HG02970 (cell line): Measurements from ENCODE around the gene KISS1R.

ENCODE experiments used
- ATAC-seq: cut with Tn5 transposase; IDR thresholded peaks from one replicate; pipeline ENCODE4 v1.9.1; 2021; ENCODE audit warnings: mild to moderate bottlenecking, moderate library complexity, moderate number of reproducible peaks; ENCODE audit not compliant: unreplicated experiment, low FRiP score

KISS1R gene

DNA sequence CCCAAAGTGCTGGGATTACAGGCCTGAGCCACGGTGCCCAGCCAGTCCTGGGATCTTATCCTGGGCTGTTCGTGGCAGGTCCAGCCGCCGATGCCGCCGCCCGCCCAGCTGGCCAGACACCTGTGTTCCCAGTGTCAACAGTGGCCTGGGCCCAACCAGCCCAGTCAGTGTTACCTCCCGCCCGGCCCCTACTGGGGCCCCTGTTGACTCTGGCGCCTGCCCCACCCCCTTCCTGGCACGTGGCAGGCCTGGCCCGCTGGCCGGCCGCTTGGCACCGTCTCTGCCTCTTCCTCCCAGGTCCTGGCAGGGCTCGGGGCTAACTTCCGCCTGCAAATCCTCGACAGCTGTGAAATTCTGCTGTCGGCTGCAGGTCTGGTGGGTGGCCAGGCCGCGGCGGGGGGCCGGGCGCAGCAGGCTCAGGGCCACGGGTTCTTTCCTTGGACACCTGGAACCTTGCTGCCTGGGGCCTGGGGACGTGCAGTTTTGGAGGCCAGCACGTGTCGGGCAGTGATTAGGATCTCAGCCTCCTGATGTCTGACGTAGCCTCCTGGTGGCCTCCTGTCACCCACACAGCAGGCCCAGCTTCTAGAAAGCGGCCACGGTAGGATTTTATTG lies 17.8 kb downstream of the KISS1R start:
- ATAC-seq: no peak

DNA sequence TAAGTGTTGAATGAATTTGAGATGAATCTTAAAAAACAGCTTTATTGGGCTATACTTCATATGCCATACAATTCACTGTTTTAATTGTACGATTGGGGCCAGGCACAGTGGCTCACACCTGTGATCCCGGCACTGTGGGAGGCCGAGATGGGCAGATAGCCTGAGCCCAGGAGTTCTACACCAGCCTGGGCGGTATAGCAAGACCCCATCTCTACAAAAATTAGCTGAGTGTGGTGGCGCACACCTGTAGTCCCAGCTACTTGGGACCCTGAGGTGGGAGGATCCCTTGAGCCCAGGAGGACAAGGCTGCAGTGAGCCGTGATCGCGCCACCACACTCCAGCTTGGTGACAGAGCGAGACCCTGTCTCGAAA lies 19.0 kb downstream of the KISS1R start:
- no peak for ATAC-seq

GRCh38 chr19:937259-937694 lies 20.1 kb downstream of the KISS1R start:
- ATAC-seq: no peak

- no peak for ATAC-seq
Measured at GRCh38 chr19:938233-938923, 21.2 kb downstream of the KISS1R start.

- ATAC-seq: no peak
Measured at GRCh38 chr19:939439-939838, 22.3 kb downstream of the KISS1R start.

GRCh38 chr19:939922-940321 lies 22.8 kb downstream of the KISS1R start:
- ATAC-seq: no peak

DNA sequence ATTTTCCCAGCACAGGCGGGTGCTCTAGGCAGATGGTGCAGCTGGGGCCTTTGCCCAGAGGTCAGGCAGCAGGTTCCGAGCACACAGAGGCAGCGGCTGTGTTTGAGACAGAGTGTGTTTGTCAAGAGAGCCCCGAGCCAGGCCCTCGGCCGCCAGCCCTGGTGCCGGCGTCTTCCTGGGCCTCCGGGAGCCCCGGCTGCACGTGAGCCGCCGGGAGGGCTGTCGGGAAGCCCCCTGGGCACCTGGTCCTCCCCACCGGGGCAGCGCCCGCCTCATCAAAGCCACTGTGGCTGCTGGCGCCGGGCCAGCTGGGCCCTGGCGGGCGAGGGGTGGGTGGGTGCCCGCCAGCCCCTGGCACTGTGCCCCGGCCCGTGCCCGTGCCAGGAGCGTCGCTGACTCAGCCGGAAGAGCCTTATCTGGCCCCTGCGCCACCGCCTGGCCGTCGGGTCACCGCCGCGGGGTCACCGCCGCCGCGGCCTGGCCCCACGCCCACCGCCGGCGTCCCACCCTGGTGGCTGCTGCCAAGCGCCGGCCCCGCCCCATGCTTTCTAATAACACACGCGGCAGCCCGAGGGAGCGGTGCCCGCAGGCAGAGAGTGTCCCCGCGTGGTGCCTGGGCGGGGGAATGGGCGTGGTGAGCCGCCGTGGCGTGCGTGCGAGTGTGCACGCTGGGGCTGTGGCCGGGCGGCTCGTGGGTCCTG lies 23.6 kb downstream of the KISS1R start:
- ATAC-seq: no peak

DNA sequence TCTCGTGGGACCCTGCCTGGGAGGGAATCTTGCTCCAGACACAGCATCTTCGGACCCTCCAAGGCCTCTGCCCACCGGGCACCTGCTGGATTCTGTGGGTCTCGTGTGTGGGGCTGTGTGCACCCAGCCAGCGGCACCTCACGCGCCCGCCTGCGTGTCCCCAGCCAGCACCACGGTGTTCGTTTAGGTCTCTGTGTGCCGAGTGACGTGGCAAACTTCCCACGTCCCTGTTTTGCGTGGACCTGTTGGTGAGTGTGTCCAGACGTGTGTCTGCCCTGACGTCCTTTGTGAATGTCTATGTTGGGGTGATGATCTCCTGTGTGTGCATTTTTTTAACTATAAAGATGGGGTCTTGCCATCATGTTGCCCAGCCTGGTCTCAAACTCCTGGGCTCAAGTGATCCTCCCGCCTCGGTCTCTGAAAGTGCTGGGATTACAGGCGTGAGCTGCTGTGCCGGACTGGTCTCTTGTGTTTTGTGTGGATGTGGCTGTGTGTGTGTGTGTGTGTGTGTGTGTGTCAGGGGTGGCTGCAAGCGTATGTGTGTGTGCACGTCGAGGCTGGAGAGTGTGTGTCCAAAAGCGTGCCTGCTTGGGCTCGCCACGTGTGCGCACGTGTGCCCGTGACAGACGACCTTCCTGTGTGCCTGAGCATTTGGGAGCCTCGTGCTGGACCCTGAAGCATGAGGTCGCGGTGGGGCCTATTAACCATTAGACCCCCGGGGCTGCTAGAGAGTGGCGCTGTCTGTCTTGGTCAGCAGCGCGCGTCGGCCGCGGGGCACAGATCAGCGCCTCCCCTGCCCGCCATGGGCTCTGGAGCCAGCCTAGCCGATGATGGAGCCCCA lies 24.4 kb downstream of the KISS1R start:
- ATAC-seq: no peak

DNA sequence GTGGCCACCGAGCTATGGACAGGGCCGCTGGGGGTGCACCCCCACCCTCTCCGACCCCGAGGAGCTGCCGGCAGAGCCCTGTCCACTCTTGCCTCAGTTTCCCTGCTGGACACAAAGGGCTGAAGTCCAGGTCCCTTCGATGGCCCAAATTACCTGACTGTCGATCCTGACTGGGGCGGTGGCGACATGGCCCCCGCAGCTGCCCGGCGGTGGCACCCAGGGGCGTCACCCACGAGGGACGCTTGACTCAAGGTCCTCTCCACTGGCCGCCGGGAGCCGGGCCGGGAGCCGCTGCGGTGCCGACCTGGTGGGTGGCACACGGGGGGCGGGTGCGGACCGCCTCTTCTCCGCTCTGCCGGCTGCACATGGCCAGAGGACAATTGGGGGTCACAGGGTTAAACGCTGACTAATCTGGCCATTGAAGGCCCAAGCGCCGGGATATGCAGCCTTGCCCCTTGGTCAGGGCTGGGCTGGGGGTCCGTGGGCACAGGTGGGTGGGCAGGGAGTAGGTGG lies 25.1 kb downstream of the KISS1R start:
- ATAC-seq: no peak

- ATAC-seq: no peak
Measured at GRCh38 chr19:943551-944170, 26.5 kb downstream of the KISS1R start.

- no peak for ATAC-seq
Measured at GRCh38 chr19:944171-944567, 27.0 kb downstream of the KISS1R start.

GRCh38 chr19:944663-945241 lies 27.6 kb downstream of the KISS1R start:
- no peak for ATAC-seq

DNA sequence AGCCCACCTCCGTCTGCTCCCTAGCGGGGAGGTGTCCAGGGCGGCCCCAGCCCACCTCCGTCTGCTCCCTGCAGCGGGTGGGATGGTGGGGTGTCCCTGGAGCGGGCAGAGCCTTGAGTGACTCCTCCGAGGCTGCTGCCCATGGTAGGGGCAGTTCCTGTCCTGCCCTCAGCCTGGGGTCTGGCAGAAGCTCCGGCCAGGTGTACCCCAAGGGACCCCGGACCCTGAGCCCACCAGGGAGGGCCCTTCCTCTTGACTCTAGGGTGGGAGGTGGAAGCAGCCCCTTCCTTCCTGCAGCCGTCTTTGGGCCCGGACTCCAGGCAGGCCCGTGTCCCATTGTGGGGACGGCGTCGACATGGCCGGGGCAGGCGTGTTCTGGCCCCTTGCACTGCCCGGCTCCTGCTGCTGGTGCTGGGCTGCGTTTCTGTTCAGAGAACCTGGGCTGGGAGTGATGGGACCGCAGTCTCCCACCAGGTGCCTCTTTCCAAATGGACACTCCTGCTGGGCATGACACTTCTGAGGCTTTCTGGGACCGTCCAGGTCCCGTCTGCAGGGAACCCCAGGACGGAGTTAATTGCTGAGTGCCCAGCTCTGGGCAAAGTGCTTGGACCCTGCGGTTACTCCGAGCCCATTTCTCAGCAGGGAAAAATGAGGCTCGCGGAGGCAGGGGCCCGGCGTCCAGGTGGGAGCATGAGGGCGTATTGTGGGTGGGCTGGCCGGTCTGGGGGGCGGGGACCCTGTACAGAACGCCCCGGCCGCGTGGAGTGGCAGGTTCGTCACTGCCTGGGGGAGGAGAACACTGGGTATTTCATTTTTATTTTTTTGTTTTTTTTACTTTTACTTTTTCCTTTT lies 28.5 kb downstream of the KISS1R start:
- ATAC-seq: no peak

- peak; percentile 9 for ATAC-seq
Measured at GRCh38 chr19:947090-947706, 30.1 kb downstream of the KISS1R start.

DNA sequence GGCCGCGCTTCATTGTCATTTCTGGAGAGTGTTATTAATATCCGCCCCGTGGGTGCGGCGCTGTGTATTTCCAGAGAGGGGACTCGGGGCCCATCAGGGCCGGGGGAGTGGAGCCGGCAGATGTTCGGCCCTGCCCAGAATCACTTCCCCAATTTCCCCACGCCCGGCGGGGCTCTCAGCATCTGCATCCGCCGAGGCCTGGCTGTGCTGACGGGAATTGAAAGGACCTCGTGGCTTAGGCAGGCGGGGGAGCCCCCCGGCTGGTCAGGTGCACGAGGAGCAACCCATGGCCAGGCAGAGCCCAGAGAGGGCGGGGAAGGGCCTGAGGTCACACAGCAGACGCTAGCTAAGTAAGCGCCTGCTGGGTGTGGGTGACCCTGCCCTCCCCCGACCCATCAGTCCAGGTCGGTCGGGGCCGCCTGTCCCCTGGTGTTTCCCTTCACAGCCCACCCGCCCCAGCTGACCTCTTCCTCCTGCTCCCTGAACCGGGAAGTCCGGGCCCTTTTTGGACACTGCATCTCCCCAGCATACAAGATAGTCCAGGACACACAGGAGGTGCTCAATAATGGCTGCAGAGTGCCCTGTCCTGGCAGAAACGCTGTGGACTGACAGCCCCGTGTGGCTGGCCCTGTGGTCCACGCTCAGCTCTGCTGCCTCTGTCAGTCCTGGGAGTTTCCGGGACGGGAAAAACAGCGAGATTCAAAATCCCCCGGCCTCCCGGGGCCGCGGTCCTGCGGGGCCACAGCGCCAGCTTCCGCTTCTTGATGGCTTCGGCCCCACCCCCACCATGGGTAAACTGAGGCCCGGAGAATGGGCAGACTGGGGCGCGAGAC lies 30.8 kb downstream of the KISS1R start:
- ATAC-seq: peak; percentile 72

DNA sequence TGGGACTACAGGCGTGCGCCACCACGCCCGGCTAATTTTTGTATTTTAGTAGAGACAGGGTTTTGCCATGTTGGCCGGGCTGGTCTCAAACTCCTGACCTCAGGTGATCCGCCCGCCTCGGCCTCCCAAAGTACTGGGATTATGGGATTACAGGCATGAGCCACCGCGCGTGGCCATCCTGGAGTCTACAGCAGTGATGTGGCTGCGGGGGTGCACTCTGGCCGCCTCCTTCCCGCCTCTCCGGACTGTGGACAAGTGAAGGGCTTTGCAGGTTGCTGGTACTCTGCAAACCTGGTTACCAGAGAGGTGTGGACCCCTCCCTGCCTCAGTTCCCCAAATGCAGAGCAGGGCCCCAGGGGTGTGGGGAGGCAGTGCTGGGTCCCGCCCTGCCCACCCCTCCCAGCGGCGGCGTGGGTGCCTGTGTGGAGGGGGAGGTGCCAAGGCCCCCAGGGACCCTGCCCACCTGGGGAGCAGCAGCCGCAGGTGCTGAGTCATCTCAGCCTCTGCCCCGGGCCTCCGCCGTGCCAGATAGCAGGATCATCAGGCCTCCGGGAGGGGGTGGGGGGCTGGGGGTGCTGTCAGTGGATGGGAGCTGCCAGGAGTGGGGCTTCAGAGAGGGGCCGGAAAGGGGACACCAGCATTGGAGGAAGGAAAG lies 31.8 kb downstream of the KISS1R start:
- no peak for ATAC-seq

GRCh38 chr19:950352-951066 lies 33.4 kb downstream of the KISS1R start:
- ATAC-seq: no peak
